ENCODE measurements around the gene SOWAHD. TPM values are rescaled to one million over a fixed set of nuclear protein-coding genes. Genes with fewer than 3 reads are reported as not detected.
"Not testable (repeated sequence)": the region's sequence is repeated elsewhere in the genome, so short reads cannot be mapped to it uniquely, and the experiment has no call there.

SOWAHD gene
- total and polyA plus RNA-seq, 3 experiments from 2014 or later = 0.33 to 0.84 (median 0.55) TPM

DNA sequence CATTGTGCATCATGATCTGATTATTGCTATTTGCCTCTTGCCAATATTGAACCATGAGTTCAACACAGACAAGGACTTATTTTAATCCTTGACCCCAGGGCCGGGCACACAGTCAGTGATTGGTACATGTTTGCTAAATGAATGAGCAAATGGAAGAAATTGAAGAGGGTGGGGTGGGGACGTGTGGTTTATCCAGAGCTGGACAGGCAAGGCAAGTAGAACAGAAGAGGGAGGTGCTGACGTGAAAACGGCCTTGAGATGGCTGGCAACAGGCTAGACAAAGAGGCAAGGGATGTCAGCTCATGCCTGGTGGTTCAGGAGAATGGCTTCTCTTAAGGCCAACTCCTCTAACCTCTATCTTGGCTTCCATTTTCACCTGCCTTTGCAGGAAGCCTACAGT is 50.1 kb downstream of the SOWAHD start:
- H3K9me3 ChIP-seq (ENCODE audit: low read length); H3K36me3 Mint-ChIP-seq; H3K27ac Mint-ChIP-seq; H3K27me3 Mint-ChIP-seq; POLR2A ChIA-PET; H3K4me1 Mint-ChIP-seq; H3K4me3 ChIP-seq (ENCODE audit: low read length); H3K27me3 ChIP-seq (ENCODE audit: insufficient read depth, low read length, poor library complexity, severe bottlenecking); CTCF ChIA-PET; H3K27ac ChIP-seq (ENCODE audit: low read depth, low read length); H3K9me3 Mint-ChIP-seq; H3K36me3 ChIP-seq (ENCODE audit: insufficient read depth, low read length); DNase-seq; H3K4me1 ChIP-seq (ENCODE audit: insufficient read depth, low read length); H3K4me3 Mint-ChIP-seq: not testable (repeated sequence)

DNA sequence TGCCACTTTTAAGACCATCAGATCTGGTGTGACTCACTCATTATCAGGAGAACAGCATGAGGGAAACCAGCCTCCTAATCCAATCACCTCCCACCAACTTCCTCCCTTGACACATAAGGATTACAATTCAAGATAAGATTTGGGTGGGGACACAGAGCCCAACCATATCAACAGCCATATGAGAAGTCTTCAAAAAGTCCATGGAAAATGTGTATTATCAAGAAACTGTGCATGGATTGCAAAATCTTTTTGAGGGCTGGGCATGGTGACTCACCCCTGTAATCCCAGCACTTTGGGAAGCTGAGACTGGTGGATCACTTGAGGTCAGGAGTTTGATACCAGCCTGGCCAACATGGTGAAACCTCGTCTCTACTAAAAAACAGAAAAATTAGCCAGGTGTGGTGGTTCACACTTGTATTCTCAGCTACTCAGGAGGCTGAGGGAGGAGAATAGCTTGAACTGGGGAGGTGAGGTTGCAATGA is 50.8 kb downstream of the SOWAHD start:
- H3K4me3 Mint-ChIP-seq = no peak overlapping the region
- H3K4me1 Mint-ChIP-seq = no peaks in the 10 kb centered on the region
- no peaks in the 10 kb centered on the region for H3K4me1 ChIP-seq (ENCODE audit: insufficient read depth, low read length)
- H3K36me3 Mint-ChIP-seq = peaks cover 0 to 1% (median 0%) of the 10 kb centered on the region in 3 donors
- no peaks in the 10 kb centered on the region for H3K27me3 ChIP-seq (ENCODE audit: insufficient read depth, low read length, poor library complexity, severe bottlenecking)
- H3K27me3 Mint-ChIP-seq = peaks cover 0 to 3% of the 10 kb centered on the region in 2 donors
- H3K9me3 Mint-ChIP-seq = no peaks in the 10 kb centered on the region
- H3K27ac ChIP-seq (ENCODE audit: low read depth, low read length) = no peak overlapping the region
- H3K4me3 ChIP-seq (ENCODE audit: low read length) = no peak overlapping the region
- POLR2A ChIA-PET = no interaction called here
- H3K36me3 ChIP-seq (ENCODE audit: insufficient read depth, low read length) = no peaks in the 10 kb centered on the region
- CTCF ChIA-PET = no interaction called here
- no peaks in the 10 kb centered on the region for H3K9me3 ChIP-seq (ENCODE audit: low read length)
- no peak for DNase-seq
- no peak overlapping the region for H3K27ac Mint-ChIP-seq

Other genes with a start within 250 kb of the SOWAHD start
- gene STEEP1, start 193.2 kb upstream of the SOWAHD start, total RNA-seq = 10 to 100 TPM; 30.9 to 33.0 TPM
- gene STEEP1, start 193.2 kb upstream of the SOWAHD start, polyA plus RNA-seq = 19.2 TPM
- gene UBE2A, start 184.0 kb upstream of the SOWAHD start, total RNA-seq = 10 to 100 TPM; 67.7 to 70.8 TPM
- 50.1 TPM for gene UBE2A, start 184.0 kb upstream of the SOWAHD start, polyA plus RNA-seq
- gene NKRF, start 152.2 kb upstream of the SOWAHD start, total RNA-seq = 10 to 100 TPM; 27.2 to 28.4 TPM
- gene NKRF, start 152.2 kb upstream of the SOWAHD start, polyA plus RNA-seq = 7.5 TPM
- 100 to 1,000 TPM; 122 to 125 TPM for gene SEPTIN6, start 65.4 kb upstream of the SOWAHD start, total RNA-seq
- gene SEPTIN6, start 65.4 kb upstream of the SOWAHD start, polyA plus RNA-seq = 229 TPM
- gene RPL39, start 33.0 kb downstream of the SOWAHD start, total RNA-seq = 1,000 to 10,000 TPM; 2,337 to 2,451 TPM
- gene RPL39, start 33.0 kb downstream of the SOWAHD start, polyA plus RNA-seq = 3,498 TPM
- 10 to 100 TPM; 19.9 to 22.7 TPM for gene UPF3B, start 94.4 kb downstream of the SOWAHD start, total RNA-seq
- gene UPF3B, start 94.4 kb downstream of the SOWAHD start, polyA plus RNA-seq = 10.9 TPM
- gene RNF113A, start 113.1 kb downstream of the SOWAHD start, total RNA-seq = 10 to 100 TPM; 22.9 to 25.1 TPM
- 59.6 TPM for gene RNF113A, start 113.1 kb downstream of the SOWAHD start, polyA plus RNA-seq
- gene NDUFA1, start 113.2 kb downstream of the SOWAHD start, total RNA-seq = 10 to 100 TPM; 97.3 to 98.5 TPM
- gene NDUFA1, start 113.2 kb downstream of the SOWAHD start, polyA plus RNA-seq = 314 TPM
- not detected for gene AKAP14, start 137.3 kb downstream of the SOWAHD start, total RNA-seq
- not detected for gene AKAP14, start 137.3 kb downstream of the SOWAHD start, polyA plus RNA-seq
- gene NKAP, start 185.2 kb downstream of the SOWAHD start, total RNA-seq = 10 to 100 TPM; 11.3 to 11.7 TPM
- gene NKAP, start 185.2 kb downstream of the SOWAHD start, polyA plus RNA-seq = 4.6 TPM